NCI-H510A treated with DMSO at 0.1 percent for 48 hours (cell line): ENCODE measurements around the gene MGST2.
"Not testable (repeated sequence)": the region's sequence is repeated elsewhere in the genome, so short reads cannot be mapped to it uniquely, and the experiment has no call there.

Experiments
- DNase-seq: peaks from one replicate; lab custom pipeline; 2025; lab: John Stamatoyannopoulos, UW

Gene MGST2

GRCh38 chr4:139669890-139670289, 4.3 kb downstream of the MGST2 start:
- no peak for DNase-seq

GRCh38 chr4:139670775-139671174, 5.2 kb downstream of the MGST2 start:
- DNase-seq: no peak

GRCh38 chr4:139672215-139672614, 6.6 kb downstream of the MGST2 start:
- no peak for DNase-seq

- DNase-seq: no peak
Observed at GRCh38 chr4:139672732-139673131, 7.1 kb downstream of the MGST2 start.

- DNase-seq: no peak
Observed at GRCh38 chr4:139674875-139675550, 9.4 kb downstream of the MGST2 start.

- DNase-seq: no peak
Observed at GRCh38 chr4:139675651-139676050, 10.0 kb downstream of the MGST2 start.

GRCh38 chr4:139676365-139676764, 10.7 kb downstream of the MGST2 start:
- DNase-seq: no peak

GRCh38 chr4:139676913-139677585, 11.4 kb downstream of the MGST2 start:
- DNase-seq: no peak

GRCh38 chr4:139682309-139682708, 16.7 kb downstream of the MGST2 start:
- no peak for DNase-seq

GRCh38 chr4:139682741-139683151, 17.1 kb downstream of the MGST2 start:
- DNase-seq: no peak

GRCh38 chr4:139684351-139684750, 18.7 kb downstream of the MGST2 start:
- no peak for DNase-seq

- no peak for DNase-seq
Observed at GRCh38 chr4:139685180-139685579, 19.6 kb downstream of the MGST2 start.

- DNase-seq: no peak
Observed at GRCh38 chr4:139686130-139686529, 20.5 kb downstream of the MGST2 start.

GRCh38 chr4:139686988-139687387, 21.4 kb downstream of the MGST2 start:
- DNase-seq: no peak

GRCh38 chr4:139689093-139689722, 23.6 kb downstream of the MGST2 start:
- no peak for DNase-seq

- no peak for DNase-seq
Observed at GRCh38 chr4:139690419-139690818, 24.8 kb downstream of the MGST2 start.

- DNase-seq: no peak
Observed at GRCh38 chr4:139692309-139693012, 26.8 kb downstream of the MGST2 start.

- no peak for DNase-seq
Observed at GRCh38 chr4:139694522-139695107, 29.0 kb downstream of the MGST2 start.

- no peak for DNase-seq
Observed at GRCh38 chr4:139696491-139696890, 30.9 kb downstream of the MGST2 start.

- not testable (repeated sequence) for DNase-seq
Observed at GRCh38 chr4:139698167-139698925, 32.7 kb downstream of the MGST2 start.

- no peak for DNase-seq
Observed at GRCh38 chr4:139700568-139700967, 34.9 kb downstream of the MGST2 start.
